H9 (cell line): ENCODE results near the gene MDFI. TPM values are rescaled to one million over a fixed set of nuclear protein-coding genes. Genes with fewer than 3 reads are reported as not detected.

Source experiments
- DNase-seq: peaks from one replicate; pipeline ENCODE4 v3.0.0-alpha.2; 2017
- H2AFZ ChIP-seq: one replicate; pipeline ENCODE4 v1.6.1; 2013; ENCODE audit warnings: mild to moderate bottlenecking, low read length, control low read depth, moderate library complexity
- H2AK5ac ChIP-seq: 2 replicates; pipeline ENCODE4 v1.6.1; 2013; ENCODE audit warnings: low read length, control low read depth, mixed read lengths; ENCODE audit not compliant: insufficient read length
- H2BK120ac ChIP-seq: one replicate; pipeline ENCODE4 v1.6.1; 2013; ENCODE audit warnings: low read depth, mild to moderate bottlenecking, low read length, control low read depth, inconsistent platforms; ENCODE audit not compliant: poor library complexity, severe bottlenecking
- H2BK12ac ChIP-seq: 2 replicates; pipeline ENCODE4 v1.6.1; 2013; ENCODE audit warnings: low read length, control low read depth, mixed read lengths, low read depth; ENCODE audit not compliant: insufficient read length
- H2BK15ac ChIP-seq: 2 replicates; pipeline ENCODE4 v1.6.1; 2013; ENCODE audit warnings: low read depth, low read length, control low read depth
- H2BK20ac ChIP-seq: one replicate; pipeline ENCODE4 v1.6.1; 2013; ENCODE audit warnings: low read depth, mild to moderate bottlenecking, low read length, control low read depth, inconsistent platforms; ENCODE audit not compliant: poor library complexity, severe bottlenecking
- H2BK5ac ChIP-seq: 2 replicates; pipeline ENCODE4 v1.6.1; 2013; ENCODE audit warnings: low read length, control low read depth, mixed read lengths; ENCODE audit not compliant: insufficient read length
- H3K14ac ChIP-seq: 2 replicates; pipeline ENCODE4 v1.6.1; 2013; ENCODE audit warnings: low read length, control low read depth; ENCODE audit not compliant: insufficient read depth
- H3K18ac ChIP-seq: 2 replicates; pipeline ENCODE4 v1.6.1; 2013; ENCODE audit warnings: low read depth, mild to moderate bottlenecking, mixed read lengths, low read length, control low read depth; ENCODE audit not compliant: insufficient read length
- H3K23ac ChIP-seq: 2 replicates; pipeline ENCODE4 v1.6.1; 2013; ENCODE audit warnings: low read length, control low read depth, mixed read lengths, low read depth; ENCODE audit not compliant: insufficient read length
- H3K23me2 ChIP-seq: 2 replicates; pipeline ENCODE4 v1.6.1; 2013; ENCODE audit warnings: low read depth, mild to moderate bottlenecking, mixed read lengths, low read length, control low read depth; ENCODE audit not compliant: insufficient read length, poor library complexity, severe bottlenecking
- H3K27ac ChIP-seq: 2 replicates; pipeline ENCODE4 v1.5.1; 2013; ENCODE audit warnings: low read length, control low read depth, mixed read lengths, low read depth; ENCODE audit not compliant: insufficient read length
- H3K27me3 ChIP-seq: 2 replicates; pipeline ENCODE4 v1.6.1; 2013; ENCODE audit warnings: low read length, control low read depth, inconsistent platforms; ENCODE audit not compliant: insufficient read depth
- H3K4ac ChIP-seq: 2 replicates; pipeline ENCODE4 v1.6.1; 2013; ENCODE audit warnings: low read depth, mild to moderate bottlenecking, control low read depth, inconsistent platforms, low read length, moderate library complexity
- H3K4me1 ChIP-seq: 2 replicates; pipeline ENCODE4 v1.6.1; 2013; ENCODE audit warnings: low read length, control low read depth, inconsistent platforms; ENCODE audit not compliant: insufficient read depth
- H3K4me2 ChIP-seq: 2 replicates; pipeline ENCODE4 v1.6.1; 2013; ENCODE audit warnings: low read length, control low read depth, mixed read lengths; ENCODE audit not compliant: insufficient read length, insufficient read depth
- H3K56ac ChIP-seq: 2 replicates; pipeline ENCODE4 v1.6.1; 2013; ENCODE audit warnings: low read depth, mild to moderate bottlenecking, mixed read lengths, low read length, control low read depth; ENCODE audit not compliant: insufficient read length
- H3K79me1 ChIP-seq: 2 replicates; pipeline ENCODE4 v1.6.1; 2013; ENCODE audit warnings: low read depth, mild to moderate bottlenecking, moderate library complexity, low read length, control low read depth, inconsistent platforms; ENCODE audit not compliant: insufficient read depth, poor library complexity, severe bottlenecking
- H3K79me2 ChIP-seq: 2 replicates; pipeline ENCODE4 v1.6.1; 2013; ENCODE audit warnings: low read length, control low read depth, inconsistent platforms; ENCODE audit not compliant: insufficient read depth
- H3K9ac ChIP-seq: 2 replicates; pipeline ENCODE4 v1.6.1; 2013; ENCODE audit warnings: low read length, control low read depth, mixed read lengths; ENCODE audit not compliant: insufficient read length; ENCODE audit errors: extremely low read depth
- H3K9me3 ChIP-seq: one replicate; pipeline ENCODE4 v1.6.1; 2013; ENCODE audit warnings: low read depth, low read length, inconsistent platforms; ENCODE audit not compliant: control insufficient read depth
- H3T11ph ChIP-seq: one replicate; pipeline ENCODE4 v1.6.1; 2013; ENCODE audit warnings: mild to moderate bottlenecking, low read length, control low read depth, inconsistent platforms
- H4K20me1 ChIP-seq: one replicate; pipeline ENCODE4 v1.6.1; 2013; ENCODE audit not compliant: control insufficient read depth, insufficient read length, insufficient read depth
- H4K5ac ChIP-seq: 2 replicates; pipeline ENCODE4 v1.6.1; 2013; ENCODE audit warnings: low read depth, mild to moderate bottlenecking, mixed read lengths, low read length, control low read depth; ENCODE audit not compliant: insufficient read length
- H4K8ac ChIP-seq: replicated peaks from 2 replicates; pipeline ENCODE4 v1.6.1; 2013; ENCODE audit warnings: low read length, control low read depth, mixed read lengths, low read depth; ENCODE audit not compliant: insufficient read length
- H4K91ac ChIP-seq: 2 replicates; pipeline ENCODE4 v1.6.1; 2013; ENCODE audit warnings: low read depth, mild to moderate bottlenecking, moderate library complexity, mixed read lengths, low read length, control low read depth; ENCODE audit not compliant: insufficient read length
- H3K27ac Mint-ChIP-seq, 3 experiments: 2 replicates in 2 of 3; 3 replicates in 1 of 3; pipeline ENCODE4 v1.8.0; 2020 to 2021; ENCODE audit warnings: mixed read lengths in 3 of 3, mild to moderate bottlenecking in 1 of 3, moderate library complexity in 1 of 3
- H3K27me3 Mint-ChIP-seq: 2 replicates; pipeline ENCODE4 v1.8.0; 2021; ENCODE audit warnings: low read depth, mild to moderate bottlenecking, moderate library complexity, mixed read lengths
- H3K36me3 Mint-ChIP-seq, 3 experiments: 2 replicates in 2 of 3; 3 replicates in 1 of 3; pipeline ENCODE4 v1.8.0; 2020 to 2021; ENCODE audit warnings: low read depth in 3 of 3, mixed read lengths in 3 of 3; ENCODE audit not compliant: insufficient read depth in 1 of 3
- H3K4me1 Mint-ChIP-seq, 2 experiments: 2 replicates each; pipeline ENCODE4 v1.8.0; 2020; ENCODE audit warnings: mixed read lengths in 2 of 2
- H3K4me3 Mint-ChIP-seq, 2 experiments: 2 replicates in 1 of 2; 3 replicates in 1 of 2; pipeline ENCODE4 v1.8.0; 2020 to 2021; ENCODE audit warnings: mild to moderate bottlenecking in 2 of 2, mixed read lengths in 2 of 2, moderate library complexity in 1 of 2
- H3K9me3 Mint-ChIP-seq, 2 experiments: 2 replicates in 1 of 2; 3 replicates in 1 of 2; pipeline ENCODE4 v1.8.0; 2020; ENCODE audit warnings: mild to moderate bottlenecking in 2 of 2, mixed read lengths in 2 of 2, moderate library complexity in 1 of 2
- WGBS: extraction: QIAGEN DNeasy Blood & Tissue Kit; methylation state at CpG from one replicate; pipeline ENCODE4 v1.1.7; 2013; ENCODE audit warnings: missing lambda C conversion rate, low lambda C conversion rate, mixed read lengths; ENCODE audit not compliant: insufficient read length; ENCODE audit errors: extremely low coverage; 5-methylcytosine and 5-hydroxymethylcytosine counted together
- total RNA-seq: library from RNA; stranded (reverse); gene quantifications from 2 replicates; pipeline ENCODE4 v1.2.1, GENCODE V29; 2021
- TF ChIP-seq, protein P1 (sequence below): fragments of 200-600 bp; sonication (generic); conservative IDR thresholded peaks from 3 replicates; pipeline ENCODE4 v1.8.0; 2021; ENCODE audit warnings: antibody characterized with exemption, mild to moderate bottlenecking

MDFI gene
- total RNA-seq, 1 experiment from 2014 or later = 45.0 TPM

DNA sequence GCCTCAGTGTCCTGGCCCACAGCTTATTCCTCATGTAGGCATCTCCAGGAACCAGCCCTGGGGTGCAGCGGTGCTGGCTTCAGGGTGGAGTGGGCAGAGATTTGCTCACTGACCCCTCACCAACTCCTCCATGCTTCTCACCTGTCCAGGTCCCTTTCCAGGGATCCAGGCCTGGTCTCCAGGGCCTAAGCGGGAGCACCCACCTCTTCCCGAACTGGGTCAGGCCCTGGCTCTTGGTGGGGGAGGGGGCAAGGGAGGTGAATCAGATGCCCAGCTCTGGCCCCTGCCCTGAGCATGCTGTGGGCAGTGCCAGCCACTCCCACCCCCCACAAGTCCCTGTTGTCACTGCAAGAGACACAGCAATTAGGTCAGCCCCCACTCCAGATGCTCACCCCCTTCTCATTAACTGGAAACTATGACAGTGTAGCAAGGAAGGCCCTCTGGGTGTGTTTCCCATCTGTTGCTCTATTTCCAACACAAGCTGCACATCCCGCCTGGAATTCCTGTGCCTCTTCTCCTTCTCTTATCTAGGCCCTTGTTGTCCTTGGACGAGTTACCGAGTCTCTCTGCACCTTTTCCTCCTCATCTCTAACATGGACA, 37.0 kb downstream of the MDFI start:
- TF ChIP-seq, protein P1, sequence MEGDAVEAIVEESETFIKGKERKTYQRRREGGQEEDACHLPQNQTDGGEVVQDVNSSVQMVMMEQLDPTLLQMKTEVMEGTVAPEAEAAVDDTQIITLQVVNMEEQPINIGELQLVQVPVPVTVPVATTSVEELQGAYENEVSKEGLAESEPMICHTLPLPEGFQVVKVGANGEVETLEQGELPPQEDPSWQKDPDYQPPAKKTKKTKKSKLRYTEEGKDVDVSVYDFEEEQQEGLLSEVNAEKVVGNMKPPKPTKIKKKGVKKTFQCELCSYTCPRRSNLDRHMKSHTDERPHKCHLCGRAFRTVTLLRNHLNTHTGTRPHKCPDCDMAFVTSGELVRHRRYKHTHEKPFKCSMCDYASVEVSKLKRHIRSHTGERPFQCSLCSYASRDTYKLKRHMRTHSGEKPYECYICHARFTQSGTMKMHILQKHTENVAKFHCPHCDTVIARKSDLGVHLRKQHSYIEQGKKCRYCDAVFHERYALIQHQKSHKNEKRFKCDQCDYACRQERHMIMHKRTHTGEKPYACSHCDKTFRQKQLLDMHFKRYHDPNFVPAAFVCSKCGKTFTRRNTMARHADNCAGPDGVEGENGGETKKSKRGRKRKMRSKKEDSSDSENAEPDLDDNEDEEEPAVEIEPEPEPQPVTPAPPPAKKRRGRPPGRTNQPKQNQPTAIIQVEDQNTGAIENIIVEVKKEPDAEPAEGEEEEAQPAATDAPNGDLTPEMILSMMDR = no peak
- H3K4me1 Mint-ChIP-seq = peaks cover 17 to 42% of the 10 kb centered on the region in 2 experiments

More for the DNA sequence above, 37.0 kb downstream of the MDFI start:
- Histone ChIP-seq H3K79me1 (no peaks in the 10 kb centered on the region), H3K56ac (no peak overlapping the region), H4K91ac (no peak overlapping the region), H3K27ac (no peak overlapping the region), H2BK12ac (no peak overlapping the region), H4K8ac (no peak overlapping the region), H3K4me1 (no peaks in the 10 kb centered on the region), H3K18ac (no peak overlapping the region), H4K20me1 (no peaks in the 10 kb centered on the region), H2BK5ac (no peak overlapping the region), H3K23me2 (no peaks in the 10 kb centered on the region), H3K9ac (no peak overlapping the region), H4K5ac (no peak overlapping the region), H3K9me3 (no peaks in the 10 kb centered on the region), H3K79me2 (no peaks in the 10 kb centered on the region), H3K23ac (no peak overlapping the region), H2BK15ac (no peak overlapping the region), H3K27me3 (no peaks in the 10 kb centered on the region), H3K4ac (no peak overlapping the region), H3K14ac (no peak overlapping the region), H3T11ph (no peak overlapping the region), H2BK20ac (no peak overlapping the region), H3K4me2 (no peak overlapping the region), H2AK5ac (no peak overlapping the region), H2BK120ac (no peak overlapping the region), H2AFZ (no peak overlapping the region)
- no peaks in the 10 kb centered on the region; a peak in 1 of 5 replicates for H3K9me3 Mint-ChIP-seq
- H3K4me3 Mint-ChIP-seq = no peak overlapping the region
- no CpG with 5 or more reads among the region's 6 CpGs for WGBS
- no peak for DNase-seq
- peaks cover 33% of the 10 kb centered on the region for H3K27me3 Mint-ChIP-seq
- H3K36me3 Mint-ChIP-seq = no peaks in the 10 kb centered on the region
- peak overlapping the region in 1 of 3 experiments; percentile 33; a peak in 1 of 7 replicates for H3K27ac Mint-ChIP-seq
